ENCODE data around the gene IGFBPL1. TPM values are rescaled to one million over a fixed set of nuclear protein-coding genes. Genes with fewer than 3 reads are reported as not detected.

The IGFBPL1 gene
- total RNA-seq, 1 donor = 0.36 TPM

GRCh38 chr9:38439916-38440301 lies 15.7 kb upstream of the IGFBPL1 start:
- Histone ChIP-seq H3K4me3 (ENCODE audit: insufficient read depth, low read length) (no peak overlapping the region), H3K27ac (ENCODE audit: low read depth, low read length) (no peak overlapping the region), H3K9me3 (ENCODE audit: low read depth, low read length) (no peaks in the 10 kb centered on the region), H3K27me3 (ENCODE audit: insufficient read depth, low read length) (no peaks in the 10 kb centered on the region), H3K79me2 (ENCODE audit: insufficient read depth, low read length) (no peaks in the 10 kb centered on the region), H3K4me2 (ENCODE audit: insufficient read depth, low read length) (no peak overlapping the region), H3K36me3 (ENCODE audit: insufficient read depth, low read length) (no peaks in the 10 kb centered on the region), H4K20me1 (ENCODE audit: insufficient read depth, low read length) (no peaks in the 10 kb centered on the region), H2AFZ (ENCODE audit: low read length) (no peak overlapping the region), H3K4me1 (ENCODE audit: insufficient read depth, low read length) (peaks cover 9% of the 10 kb centered on the region)
- TF ChIP-seq CTCF (IDR thresholded peaks at IDR 0.05; ENCODE audit: extremely low read depth, low read depth, low read length) = no peak
- no peak for DNase-seq (ENCODE audit: insufficient read length, low spot score, missing footprints)

GRCh38 chr9:38439291-38439915 lies 15.1 kb upstream of the IGFBPL1 start:
- H3K4me1 ChIP-seq (ENCODE audit: insufficient read depth, low read length) = peaks cover 9% of the 10 kb centered on the region
- TF ChIP-seq CTCF (IDR thresholded peaks at IDR 0.05; ENCODE audit: extremely low read depth, low read depth, low read length) = no peak
- no peak for DNase-seq (ENCODE audit: insufficient read length, low spot score, missing footprints)
- no peaks in the 10 kb centered on the region for H3K36me3 ChIP-seq (ENCODE audit: insufficient read depth, low read length)
- no peaks in the 10 kb centered on the region for H3K27me3 ChIP-seq (ENCODE audit: insufficient read depth, low read length)
- no peaks in the 10 kb centered on the region for H4K20me1 ChIP-seq (ENCODE audit: insufficient read depth, low read length)
- no peak overlapping the region for H3K27ac ChIP-seq (ENCODE audit: low read depth, low read length)
- no peak overlapping the region for H2AFZ ChIP-seq (ENCODE audit: low read length)
- H3K4me3 ChIP-seq (ENCODE audit: insufficient read depth, low read length) = no peak overlapping the region
- H3K79me2 ChIP-seq (ENCODE audit: insufficient read depth, low read length) = no peaks in the 10 kb centered on the region
- H3K9me3 ChIP-seq (ENCODE audit: low read depth, low read length) = no peaks in the 10 kb centered on the region
- no peak overlapping the region for H3K4me2 ChIP-seq (ENCODE audit: insufficient read depth, low read length)

DNA sequence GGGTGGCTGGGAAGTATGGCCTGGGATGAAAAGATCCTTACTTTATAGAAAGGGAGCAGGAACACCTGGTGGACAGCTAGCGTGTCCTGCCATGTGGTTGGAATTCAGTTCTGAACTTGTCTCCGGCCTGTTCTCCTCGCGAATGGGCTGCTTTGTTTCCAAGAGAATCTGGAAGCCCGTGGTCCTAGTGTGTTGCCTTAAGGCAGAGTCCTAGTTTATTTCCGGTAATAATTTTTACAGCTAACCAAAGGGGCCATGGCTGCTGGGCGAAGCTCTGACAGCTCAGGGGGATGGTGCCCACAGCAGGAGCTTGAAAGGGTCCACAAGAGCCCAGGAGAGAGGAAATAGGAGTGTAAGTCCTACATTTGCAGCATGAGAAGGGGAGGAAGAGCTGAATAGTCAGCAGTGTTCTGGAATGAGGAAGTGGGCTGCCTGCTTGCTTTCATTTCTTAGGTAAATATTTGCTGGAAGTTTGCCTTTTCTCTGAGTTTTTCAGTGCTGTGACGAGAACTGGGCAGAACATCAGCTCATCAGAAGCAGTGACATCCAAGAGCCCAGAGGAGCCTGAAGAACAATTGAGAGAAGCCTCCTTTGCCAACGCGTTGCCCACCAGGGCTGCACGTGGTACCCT lies 13.1 kb upstream of the IGFBPL1 start:
- Histone ChIP-seq H3K9me3 (ENCODE audit: low read depth, low read length) (no peaks in the 10 kb centered on the region), H3K36me3 (ENCODE audit: insufficient read depth, low read length) (no peaks in the 10 kb centered on the region), H3K4me3 (ENCODE audit: insufficient read depth, low read length) (peak overlapping the region; percentile 25), H3K4me2 (ENCODE audit: insufficient read depth, low read length) (peak overlapping the region; percentile 62), H4K20me1 (ENCODE audit: insufficient read depth, low read length) (no peaks in the 10 kb centered on the region), H3K27ac (ENCODE audit: low read depth, low read length) (no peak overlapping the region), H3K27me3 (ENCODE audit: insufficient read depth, low read length) (no peaks in the 10 kb centered on the region), H3K79me2 (ENCODE audit: insufficient read depth, low read length) (no peaks in the 10 kb centered on the region), H3K4me1 (ENCODE audit: insufficient read depth, low read length) (peaks cover 9% of the 10 kb centered on the region), H2AFZ (ENCODE audit: low read length) (peak overlapping the region; percentile 80)
- TF ChIP-seq CTCF (IDR thresholded peaks at IDR 0.05; ENCODE audit: extremely low read depth, low read depth, low read length) = no peak
- DNase-seq (ENCODE audit: insufficient read length, low spot score, missing footprints) = peak; percentile 76

- no peaks in the 10 kb centered on the region for H3K27me3 ChIP-seq (ENCODE audit: insufficient read depth, low read length)
- no peak overlapping the region for H3K4me3 ChIP-seq (ENCODE audit: insufficient read depth, low read length)
- no peak overlapping the region for H3K4me2 ChIP-seq (ENCODE audit: insufficient read depth, low read length)
- DNase-seq (ENCODE audit: insufficient read length, low spot score, missing footprints) = no peak
- H2AFZ ChIP-seq (ENCODE audit: low read length) = no peak overlapping the region
- no peaks in the 10 kb centered on the region for H4K20me1 ChIP-seq (ENCODE audit: insufficient read depth, low read length)
- H3K79me2 ChIP-seq (ENCODE audit: insufficient read depth, low read length) = no peaks in the 10 kb centered on the region
- H3K9me3 ChIP-seq (ENCODE audit: low read depth, low read length) = no peaks in the 10 kb centered on the region
- no peak overlapping the region for H3K27ac ChIP-seq (ENCODE audit: low read depth, low read length)
- H3K36me3 ChIP-seq (ENCODE audit: insufficient read depth, low read length) = no peaks in the 10 kb centered on the region
- peaks cover 9% of the 10 kb centered on the region for H3K4me1 ChIP-seq (ENCODE audit: insufficient read depth, low read length)
- no peak for TF ChIP-seq CTCF (IDR thresholded peaks at IDR 0.05; ENCODE audit: extremely low read depth, low read depth, low read length)
These were observed 12.5 kb upstream of the IGFBPL1 start for GRCh38 chr9:38436708-38437107.

Measured in osteoblast (primary cell).